ENCODE measurements around the gene JUP.
"Not testable (repeated sequence)": the region's sequence is repeated elsewhere in the genome, so short reads cannot be mapped to it uniquely, and the experiment has no call there.

Gene JUP

GRCh38 chr17:41779954-41780353, 6.6 kb downstream of the JUP start:
- TF ChIP-seq GATA1 (IDR thresholded peaks at IDR 0.05; ENCODE audit: low read depth, low read length) = no peak
- no peak for TF ChIP-seq POLR2A (IDR thresholded peaks at IDR 0.05; ENCODE audit: low read length)
- DNase-seq = no peak

DNA sequence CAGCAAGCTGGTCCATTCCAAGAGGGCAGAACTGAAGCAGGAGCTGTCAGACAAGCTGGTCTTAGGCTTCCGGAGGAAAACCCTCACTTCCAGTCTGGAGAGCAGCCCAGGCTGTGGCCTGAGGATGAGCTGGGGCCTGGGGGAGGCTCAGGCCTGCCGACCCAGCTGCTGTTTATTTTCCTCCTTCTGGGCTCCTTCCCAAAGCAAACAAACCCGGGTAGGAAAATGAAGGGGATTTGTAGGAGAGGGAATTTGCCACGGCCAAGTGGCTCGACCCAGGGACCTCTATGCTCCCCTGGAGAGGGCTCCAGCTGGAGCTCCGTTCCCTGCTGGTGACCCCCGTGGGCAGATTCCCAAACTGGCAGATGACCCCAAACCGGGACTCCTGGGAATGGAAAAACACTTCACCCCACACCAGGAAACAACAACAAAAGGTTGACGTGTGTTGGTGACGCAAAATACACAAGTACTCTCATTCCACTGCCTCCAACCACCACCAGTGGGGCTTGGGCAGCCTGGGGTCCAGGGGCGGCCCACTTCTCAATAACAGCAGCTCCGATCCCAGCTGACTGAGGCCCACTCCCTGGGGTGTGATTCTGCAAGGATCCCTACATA, 8.8 kb downstream of the JUP start:
- no peak for DNase-seq
- TF ChIP-seq GATA1 (IDR thresholded peaks at IDR 0.05; ENCODE audit: low read depth, low read length) (no peak), POLR2A (IDR thresholded peaks at IDR 0.05; ENCODE audit: low read length) (no peak)

GRCh38 chr17:41777157-41777573, 9.3 kb downstream of the JUP start:
- DNase-seq = no peak
- TF ChIP-seq POLR2A (IDR thresholded peaks at IDR 0.05; ENCODE audit: low read length) = no peak
- TF ChIP-seq GATA1 (IDR thresholded peaks at IDR 0.05; ENCODE audit: low read depth, low read length) = no peak

DNA sequence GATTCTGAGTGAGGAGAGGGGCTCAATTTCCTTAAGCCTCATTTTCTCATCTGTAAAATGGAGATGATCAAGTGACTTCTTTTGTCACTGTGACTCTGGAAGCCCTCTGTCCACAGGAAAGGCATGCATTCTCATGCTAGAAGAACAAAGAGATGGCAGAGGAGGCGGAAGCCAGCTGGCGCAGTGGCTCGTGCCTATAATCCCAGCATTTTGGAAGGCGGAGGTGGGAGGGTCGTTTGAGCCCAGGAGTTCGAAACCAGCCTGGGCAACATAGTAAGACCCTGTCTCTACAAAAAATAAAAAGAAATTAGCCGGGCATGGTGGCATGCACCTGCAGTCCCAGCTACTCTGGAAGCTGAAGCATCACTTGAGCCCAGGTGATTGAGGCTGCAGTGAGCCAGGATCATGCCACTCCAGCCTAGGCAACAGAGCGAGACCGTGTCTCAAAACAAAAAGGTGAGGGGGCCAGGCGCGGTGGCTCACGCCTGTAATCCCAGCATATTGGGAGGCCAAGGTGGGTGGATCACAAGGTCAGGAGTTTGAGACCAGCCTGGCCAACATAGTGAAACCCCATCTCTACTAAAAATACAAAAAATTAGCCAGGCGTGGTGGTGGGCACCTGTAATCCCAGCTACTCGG, 10.1 kb downstream of the JUP start:
- not testable (repeated sequence) for DNase-seq

GRCh38 chr17:41775394-41776226, 10.9 kb downstream of the JUP start:
- TF ChIP-seq GATA1 (IDR thresholded peaks at IDR 0.05; ENCODE audit: low read depth, low read length) = no peak
- no peak for TF ChIP-seq POLR2A (IDR thresholded peaks at IDR 0.05; ENCODE audit: low read length)
- DNase-seq = no peak

- DNase-seq = no peak
- TF ChIP-seq GATA1 (IDR thresholded peaks at IDR 0.05; ENCODE audit: low read depth, low read length) (no peak), POLR2A (IDR thresholded peaks at IDR 0.05; ENCODE audit: low read length) (no peak)
These were observed 12.7 kb downstream of the JUP start for GRCh38 chr17:41773731-41774193.

- no peak for DNase-seq
- no peak for TF ChIP-seq POLR2A (IDR thresholded peaks at IDR 0.05; ENCODE audit: low read length)
- TF ChIP-seq GATA1 (IDR thresholded peaks at IDR 0.05; ENCODE audit: low read depth, low read length) = no peak
These were observed 13.3 kb downstream of the JUP start for GRCh38 chr17:41773190-41773588.

DNA sequence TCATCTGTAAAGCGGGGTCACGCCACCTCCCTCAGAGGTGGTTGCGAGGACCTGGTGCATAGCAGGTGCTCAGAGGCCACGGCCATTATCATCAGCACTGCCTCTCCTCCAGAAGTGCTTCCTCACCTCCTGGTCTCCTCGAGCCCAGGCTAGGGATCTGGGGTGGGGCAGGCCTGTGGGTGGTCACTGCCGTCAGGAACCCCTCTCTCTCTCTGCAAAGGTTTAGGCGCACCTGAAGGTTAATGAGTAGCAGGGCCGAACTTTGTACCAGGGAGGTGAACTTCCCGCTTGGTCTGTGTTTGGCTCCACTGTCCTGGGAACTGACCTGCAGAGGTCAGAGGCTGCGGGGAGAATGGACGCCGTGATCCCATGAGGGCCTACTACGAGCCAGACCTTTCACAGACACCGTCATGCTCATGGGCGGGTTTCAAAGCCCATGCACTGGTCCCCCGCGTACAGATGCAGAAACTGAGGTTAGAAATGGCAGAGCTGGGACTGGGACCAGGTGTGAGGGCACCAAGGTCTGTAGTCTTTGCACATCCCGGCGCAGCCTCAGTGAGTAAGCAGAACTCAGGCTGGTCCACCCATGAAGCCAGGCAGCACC, 13.8 kb downstream of the JUP start:
- no peak for DNase-seq
- TF ChIP-seq GATA1 (IDR thresholded peaks at IDR 0.05; ENCODE audit: low read depth, low read length) (no peak), POLR2A (IDR thresholded peaks at IDR 0.05; ENCODE audit: low read length) (no peak)

- DNase-seq = no peak
- TF ChIP-seq POLR2A (IDR thresholded peaks at IDR 0.05; ENCODE audit: low read length) (no peak), GATA1 (IDR thresholded peaks at IDR 0.05; ENCODE audit: low read depth, low read length) (no peak)
These were observed 14.3 kb downstream of the JUP start for GRCh38 chr17:41772218-41772585.

DNA sequence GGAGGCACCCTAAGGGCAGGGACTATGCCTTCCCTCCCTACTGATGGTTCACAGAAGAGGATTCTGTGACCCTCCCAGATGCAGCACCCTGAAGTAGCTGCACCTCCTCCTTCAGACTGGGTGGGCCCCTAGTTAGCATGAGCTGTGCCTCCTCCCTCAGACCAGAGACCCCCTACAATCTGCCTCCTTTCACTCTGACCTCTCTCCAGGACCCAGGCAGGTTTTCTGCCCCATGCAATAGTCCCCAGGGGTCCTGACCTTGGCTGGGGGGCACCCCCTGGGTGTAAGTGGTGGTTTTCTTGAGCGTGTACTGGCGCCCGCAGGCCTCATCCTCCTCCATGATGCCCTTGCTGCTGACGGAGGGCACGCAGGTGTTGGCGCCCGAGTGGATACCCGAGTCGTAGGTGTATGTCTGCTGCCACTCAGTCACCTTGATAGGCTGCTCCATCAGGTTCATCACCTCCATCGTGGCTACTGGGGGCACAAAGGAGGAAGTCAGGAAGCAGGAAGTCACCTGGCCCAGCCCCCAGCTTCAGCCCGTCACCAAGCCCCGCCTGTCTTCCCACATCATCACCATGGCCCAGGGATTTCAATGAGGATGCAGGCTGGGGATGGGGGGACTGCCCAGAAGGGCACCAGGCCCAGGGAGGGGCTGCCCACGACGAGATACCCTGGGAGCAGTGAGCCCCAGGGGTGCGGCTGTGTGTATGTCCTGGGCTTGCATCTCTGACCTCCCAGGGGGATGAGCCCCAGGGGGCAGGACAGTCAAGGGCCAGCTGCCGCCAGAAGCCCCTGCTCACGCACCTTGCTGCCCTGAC, 14.9 kb downstream of the JUP start:
- no peak for DNase-seq
- TF ChIP-seq GATA1 (IDR thresholded peaks at IDR 0.05; ENCODE audit: low read depth, low read length) (no peak), POLR2A (IDR thresholded peaks at IDR 0.05; ENCODE audit: low read length) (no peak)

GRCh38 chr17:41769985-41770384, 16.5 kb downstream of the JUP start:
- DNase-seq = no peak
- TF ChIP-seq POLR2A (IDR thresholded peaks at IDR 0.05; ENCODE audit: low read length) = no peak
- no peak for TF ChIP-seq GATA1 (IDR thresholded peaks at IDR 0.05; ENCODE audit: low read depth, low read length)

GRCh38 chr17:41769346-41769862, 17.1 kb downstream of the JUP start:
- no peak for DNase-seq
- no peak for TF ChIP-seq GATA1 (IDR thresholded peaks at IDR 0.05; ENCODE audit: low read depth, low read length)
- no peak for TF ChIP-seq POLR2A (IDR thresholded peaks at IDR 0.05; ENCODE audit: low read length)

GRCh38 chr17:41768682-41769288, 17.7 kb downstream of the JUP start:
- TF ChIP-seq POLR2A (IDR thresholded peaks at IDR 0.05; ENCODE audit: low read length) (no peak), GATA1 (IDR thresholded peaks at IDR 0.05; ENCODE audit: low read depth, low read length) (no peak)
- no peak for DNase-seq
